Calu3 (cell line): ENCODE results near the gene MUC6. TPM values are rescaled to one million over a fixed set of nuclear protein-coding genes. Genes with fewer than 3 reads are reported as not detected.

ENCODE experiments used
- BruUV-seq: library from RNA; stranded (reverse); fragments of 400-500 nt; replicated peaks from 2 replicates; lab custom pipeline; 2021; lab: Mats Ljungman, UMichigan
- CTCF ChIA-PET: fragments of 300-600 bp; sonication (Branson Sonifier 250); formaldehyde crosslinking; loops from one replicate; lab custom pipeline; 2022; ENCODE audit warnings: antibody characterized with exemption; lab: Charles Lee
- DNase-seq: peaks from one replicate; pipeline ENCODE4 v3.0.0; 2022
- H3K27ac Mint-ChIP-seq: one replicate; pipeline ENCODE4 v1.8.0; 2022; ENCODE audit warnings: mixed read lengths; ENCODE audit not compliant: unreplicated experiment
- H3K27me3 Mint-ChIP-seq: one replicate; pipeline ENCODE4 v1.8.0; 2022; ENCODE audit warnings: mixed read lengths; ENCODE audit not compliant: unreplicated experiment
- H3K36me3 Mint-ChIP-seq: one replicate; pipeline ENCODE4 v1.8.0; 2022; ENCODE audit warnings: mild to moderate bottlenecking, moderate library complexity, mixed read lengths; ENCODE audit not compliant: insufficient read depth, unreplicated experiment
- H3K4me1 Mint-ChIP-seq: one replicate; pipeline ENCODE4 v1.8.0; 2022; ENCODE audit warnings: mild to moderate bottlenecking, low read depth, mixed read lengths; ENCODE audit not compliant: unreplicated experiment
- H3K4me3 Mint-ChIP-seq: one replicate; pipeline ENCODE4 v1.8.0; 2022; ENCODE audit warnings: mild to moderate bottlenecking, low read depth, moderate library complexity, mixed read lengths; ENCODE audit not compliant: unreplicated experiment
- H3K9me3 Mint-ChIP-seq: one replicate; pipeline ENCODE4 v1.8.0; 2022; ENCODE audit warnings: low read depth, mixed read lengths; ENCODE audit not compliant: unreplicated experiment
- intact Hi-C: fragments of 100-400 bp; cut with micrococcal nuclease; formaldehyde crosslinking; loops from one replicate; pipeline ENCODE4 v1.10.0; 2022; ENCODE audit not compliant: unreplicated experiment
- total RNA-seq: library from RNA; stranded (reverse); gene quantifications from 2 replicates; pipeline ENCODE4 v1.2.3, GENCODE V29; 2022
- TF ChIP-seq, protein P1 (sequence below): fragments of 200-600 bp; IDR thresholded peaks from one replicate; pipeline ENCODE4 v1.8.0; 2022; ENCODE audit warnings: antibody characterized with exemption; ENCODE audit not compliant: unreplicated experiment

MUC6 gene
- total RNA-seq, 1 experiment from 2014 or later, result 0.73 TPM

DNA sequence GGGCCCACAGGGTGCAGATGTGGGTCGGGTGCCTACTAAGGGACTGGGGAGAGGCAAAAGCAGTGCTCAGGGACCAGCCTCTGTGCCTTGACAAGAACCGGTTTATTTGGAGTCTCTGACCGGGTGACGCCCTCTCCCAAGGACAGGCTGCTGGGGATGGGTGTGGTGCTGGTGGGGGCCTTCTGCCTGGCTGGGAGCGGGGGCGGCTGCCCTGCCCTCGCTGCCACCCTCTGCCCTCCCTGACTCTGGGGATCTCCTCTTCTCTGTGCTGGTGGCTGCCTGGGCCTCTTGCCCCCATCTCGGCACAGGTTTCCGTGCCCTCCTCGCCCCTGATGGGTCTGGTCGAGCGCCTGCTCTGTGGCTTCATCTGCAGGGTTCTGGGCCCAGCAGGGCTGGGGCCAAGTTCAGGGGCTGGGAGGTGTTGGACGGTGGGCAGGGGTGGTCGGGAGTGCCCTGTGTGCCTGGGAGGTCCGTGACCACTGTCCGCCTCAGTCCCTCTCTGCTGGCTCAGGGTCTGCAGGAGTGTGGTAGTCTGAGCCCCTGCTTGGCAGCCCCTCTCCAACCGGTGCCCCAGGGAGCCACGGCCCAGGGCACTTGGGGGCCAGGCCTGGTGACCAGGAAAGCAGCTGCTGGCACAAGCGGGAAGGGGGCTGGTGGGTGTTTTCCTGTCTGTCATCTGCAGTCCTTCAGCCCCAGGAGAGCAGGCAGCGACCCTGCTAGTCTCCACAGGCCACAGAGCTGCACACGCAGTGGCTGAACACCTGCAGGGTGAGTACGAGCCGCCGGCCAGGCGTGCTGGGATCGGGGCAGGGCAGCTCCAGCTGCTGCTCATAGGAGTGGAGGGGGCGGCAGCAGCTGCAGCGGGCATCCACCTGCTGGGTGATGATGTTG, 23.5 kb downstream of the MUC6 start:
- intact Hi-C loops, result no loop called here
- no peak overlapping the region for H3K27ac Mint-ChIP-seq
- CTCF ChIA-PET, result no interaction called here
- no peaks in the 10 kb centered on the region for H3K4me1 Mint-ChIP-seq
- H3K9me3 Mint-ChIP-seq, result peaks cover 19% of the 10 kb centered on the region
- no TSS peak for BruUV-seq
- peaks cover 27% of the 10 kb centered on the region for H3K36me3 Mint-ChIP-seq
- no peak overlapping the region for H3K4me3 Mint-ChIP-seq
- H3K27me3 Mint-ChIP-seq, result no peaks in the 10 kb centered on the region
- TF ChIP-seq, protein P1, sequence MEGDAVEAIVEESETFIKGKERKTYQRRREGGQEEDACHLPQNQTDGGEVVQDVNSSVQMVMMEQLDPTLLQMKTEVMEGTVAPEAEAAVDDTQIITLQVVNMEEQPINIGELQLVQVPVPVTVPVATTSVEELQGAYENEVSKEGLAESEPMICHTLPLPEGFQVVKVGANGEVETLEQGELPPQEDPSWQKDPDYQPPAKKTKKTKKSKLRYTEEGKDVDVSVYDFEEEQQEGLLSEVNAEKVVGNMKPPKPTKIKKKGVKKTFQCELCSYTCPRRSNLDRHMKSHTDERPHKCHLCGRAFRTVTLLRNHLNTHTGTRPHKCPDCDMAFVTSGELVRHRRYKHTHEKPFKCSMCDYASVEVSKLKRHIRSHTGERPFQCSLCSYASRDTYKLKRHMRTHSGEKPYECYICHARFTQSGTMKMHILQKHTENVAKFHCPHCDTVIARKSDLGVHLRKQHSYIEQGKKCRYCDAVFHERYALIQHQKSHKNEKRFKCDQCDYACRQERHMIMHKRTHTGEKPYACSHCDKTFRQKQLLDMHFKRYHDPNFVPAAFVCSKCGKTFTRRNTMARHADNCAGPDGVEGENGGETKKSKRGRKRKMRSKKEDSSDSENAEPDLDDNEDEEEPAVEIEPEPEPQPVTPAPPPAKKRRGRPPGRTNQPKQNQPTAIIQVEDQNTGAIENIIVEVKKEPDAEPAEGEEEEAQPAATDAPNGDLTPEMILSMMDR, result no peak
- no peak for DNase-seq

GRCh38 chr11:1012291-1012690, 24.2 kb downstream of the MUC6 start:
- Mint-ChIP-seq H3K36me3 (peaks cover 25% of the 10 kb centered on the region), H3K4me1 (no peaks in the 10 kb centered on the region), H3K4me3 (no peak overlapping the region), H3K27ac (no peak overlapping the region), H3K27me3 (no peaks in the 10 kb centered on the region), H3K9me3 (peaks cover 14% of the 10 kb centered on the region)
- intact Hi-C loops, result no loop called here
- TF ChIP-seq, protein P1, result no peak
- CTCF ChIA-PET, result no interaction called here
- no peak for DNase-seq
- BruUV-seq, result no TSS peak

DNA sequence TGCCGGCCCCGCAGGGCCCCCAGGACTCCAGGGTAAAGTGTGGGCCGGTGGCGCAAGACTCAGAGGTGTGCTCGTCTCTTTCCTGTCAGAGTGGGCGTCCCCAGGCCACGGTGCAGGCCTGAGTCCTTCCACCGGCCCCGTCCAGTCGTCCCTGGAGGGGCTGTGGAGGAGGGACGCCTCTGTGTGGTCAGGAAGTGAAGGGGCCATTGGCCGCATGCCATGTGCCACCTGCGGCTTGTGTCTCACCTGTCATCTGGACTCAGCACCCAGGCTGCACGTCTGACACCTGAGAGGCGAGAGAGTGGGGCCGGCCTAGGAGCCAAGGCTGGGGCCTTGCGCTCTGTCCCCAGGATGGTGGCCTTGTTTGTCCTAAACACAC, 25.2 kb downstream of the MUC6 start:
- intact Hi-C loops, result no loop called here
- CTCF ChIA-PET, result interaction anchor here (0.6 kb wide), 1 partner anchor 49 kb away, joined by 3 read pairs; no protein-coding TSS in a partner anchor
- DNase-seq, result no peak
- TF ChIP-seq, protein P1, result no peak
- Mint-ChIP-seq H3K4me1 (no peaks in the 10 kb centered on the region), H3K9me3 (peaks cover 4% of the 10 kb centered on the region), H3K4me3 (no peak overlapping the region), H3K36me3 (peaks cover 16% of the 10 kb centered on the region), H3K27me3 (no peaks in the 10 kb centered on the region), H3K27ac (no peak overlapping the region)
- BruUV-seq, result no TSS peak

- H3K4me3 Mint-ChIP-seq, result no peak overlapping the region
- no peaks in the 10 kb centered on the region for H3K27me3 Mint-ChIP-seq
- intact Hi-C loops, result no loop called here
- no peaks in the 10 kb centered on the region for H3K9me3 Mint-ChIP-seq
- peaks cover 21% of the 10 kb centered on the region for H3K36me3 Mint-ChIP-seq
- no peak for DNase-seq
- CTCF ChIA-PET, result interaction anchor here (0.6 kb wide), 1 partner anchor 50 kb away, joined by 3 read pairs; no protein-coding TSS in a partner anchor
- H3K4me1 Mint-ChIP-seq, result no peaks in the 10 kb centered on the region
- TF ChIP-seq, protein P1, result no peak
- no peak overlapping the region for H3K27ac Mint-ChIP-seq
- BruUV-seq, result no TSS peak
These were observed 25.8 kb downstream of the MUC6 start for GRCh38 chr11:1010551-1011319.
